GM18870 (cell line): ENCODE results near the gene HEXIM2.
A peak's percentile ranks its signal among the peaks of the same experiment; 100 is the strongest.

ENCODE experiments used
- ATAC-seq: cut with Tn5 transposase; IDR thresholded peaks from one replicate; pipeline ENCODE4 v1.9.1; 2021; ENCODE audit warnings: moderate library complexity; ENCODE audit not compliant: unreplicated experiment

The HEXIM2 gene

DNA sequence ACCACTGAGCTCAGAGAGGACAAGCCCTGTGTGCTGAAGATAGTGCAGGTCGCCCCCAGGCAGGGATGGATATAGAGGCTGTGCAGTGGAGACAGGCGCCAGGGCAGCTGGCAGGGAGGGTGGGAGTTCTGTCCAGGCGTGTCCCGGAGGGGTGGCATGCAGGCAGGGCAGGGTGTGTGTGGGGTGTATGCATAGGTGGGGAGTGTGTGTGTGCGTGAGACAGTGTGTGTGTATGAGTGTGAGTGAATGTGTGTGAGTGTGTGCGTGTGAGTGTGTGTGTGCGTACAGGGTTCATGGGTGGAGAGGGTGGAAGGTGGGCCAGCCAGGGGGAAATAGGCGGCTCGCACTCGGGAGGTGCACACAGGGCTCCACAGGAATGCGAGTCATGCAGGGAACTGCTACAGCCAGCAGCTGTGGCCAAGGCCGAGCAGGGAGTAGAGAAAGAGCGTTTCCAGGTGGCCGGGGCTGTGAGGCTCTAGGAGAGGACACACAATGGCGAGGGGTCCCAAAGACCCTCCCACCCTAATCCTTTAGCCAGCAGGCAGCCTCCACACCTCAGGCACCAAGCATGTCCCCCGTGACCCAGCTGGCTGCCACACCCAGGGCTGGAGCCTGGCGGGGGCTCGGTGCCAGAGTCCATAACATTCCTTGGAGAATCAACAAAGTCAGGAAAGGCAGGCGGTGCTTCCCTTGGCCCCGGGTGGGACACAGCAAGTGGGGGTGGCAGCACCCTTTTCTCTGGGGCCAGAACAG lies 34.0 kb upstream of the HEXIM2 start:
- no peak for ATAC-seq

DNA sequence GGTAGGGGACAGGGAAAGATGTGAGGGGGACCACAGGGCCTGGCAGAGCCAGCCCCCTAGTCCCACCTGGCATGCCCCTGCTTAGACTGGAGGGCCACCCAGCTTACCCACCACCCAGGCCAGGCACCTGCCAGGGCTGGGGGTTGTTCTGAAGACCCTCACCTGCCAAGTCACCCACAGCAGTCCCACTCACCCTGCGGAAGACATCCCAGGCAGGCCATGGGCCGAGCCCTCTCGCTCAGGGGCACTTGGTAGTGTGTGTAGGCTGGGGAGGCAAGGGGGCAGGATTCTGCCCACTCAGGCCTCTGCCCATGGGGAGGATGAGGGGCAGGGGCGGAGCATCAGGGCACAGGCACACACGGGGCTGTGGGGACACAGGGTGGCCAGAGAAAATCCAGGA lies 33.3 kb upstream of the HEXIM2 start:
- no peak for ATAC-seq

DNA sequence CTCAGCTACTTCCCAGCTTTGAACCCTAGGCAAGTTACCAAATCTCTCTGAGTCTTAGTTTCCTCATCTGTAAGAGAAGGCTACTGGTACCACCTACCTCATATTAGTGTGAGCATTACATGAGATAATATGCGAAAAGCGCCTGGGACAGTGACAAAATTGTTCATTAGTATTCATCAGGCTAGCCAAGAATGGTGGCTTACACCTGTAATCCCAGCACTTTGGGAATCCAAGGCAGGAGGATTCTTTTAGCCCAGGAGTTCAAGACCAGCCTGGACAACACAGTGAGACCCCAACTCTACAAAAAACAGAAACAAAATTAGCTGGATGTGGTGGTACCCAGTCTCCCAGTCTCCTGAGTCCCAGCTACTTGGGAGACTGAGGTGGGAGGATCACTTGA lies 32.7 kb upstream of the HEXIM2 start:
- ATAC-seq: no peak

DNA sequence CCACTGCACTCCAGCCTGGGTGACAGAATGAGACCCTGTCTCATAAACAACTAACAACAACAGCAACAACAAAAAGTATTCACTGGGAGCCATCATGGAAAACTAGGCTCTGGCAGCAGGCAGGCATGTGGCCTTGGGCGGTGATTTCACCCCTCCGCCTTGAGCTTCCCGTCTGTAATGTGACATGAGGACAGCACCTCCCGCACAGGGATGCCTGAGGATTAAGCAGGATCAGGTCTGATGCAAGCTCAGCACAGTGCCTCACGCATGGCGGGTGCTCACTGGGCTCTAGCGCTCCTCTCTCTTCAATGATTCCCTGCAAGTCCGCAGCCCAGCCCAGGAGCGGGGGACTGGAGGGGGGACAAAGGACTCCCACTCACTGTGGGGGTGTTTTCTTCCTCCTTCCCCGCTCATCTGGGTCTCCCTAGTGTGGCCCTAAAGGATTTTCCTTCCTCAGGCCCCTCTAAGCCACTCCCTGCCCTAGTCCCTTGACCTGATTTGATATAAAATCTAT lies 32.2 kb upstream of the HEXIM2 start:
- no peak for ATAC-seq

DNA sequence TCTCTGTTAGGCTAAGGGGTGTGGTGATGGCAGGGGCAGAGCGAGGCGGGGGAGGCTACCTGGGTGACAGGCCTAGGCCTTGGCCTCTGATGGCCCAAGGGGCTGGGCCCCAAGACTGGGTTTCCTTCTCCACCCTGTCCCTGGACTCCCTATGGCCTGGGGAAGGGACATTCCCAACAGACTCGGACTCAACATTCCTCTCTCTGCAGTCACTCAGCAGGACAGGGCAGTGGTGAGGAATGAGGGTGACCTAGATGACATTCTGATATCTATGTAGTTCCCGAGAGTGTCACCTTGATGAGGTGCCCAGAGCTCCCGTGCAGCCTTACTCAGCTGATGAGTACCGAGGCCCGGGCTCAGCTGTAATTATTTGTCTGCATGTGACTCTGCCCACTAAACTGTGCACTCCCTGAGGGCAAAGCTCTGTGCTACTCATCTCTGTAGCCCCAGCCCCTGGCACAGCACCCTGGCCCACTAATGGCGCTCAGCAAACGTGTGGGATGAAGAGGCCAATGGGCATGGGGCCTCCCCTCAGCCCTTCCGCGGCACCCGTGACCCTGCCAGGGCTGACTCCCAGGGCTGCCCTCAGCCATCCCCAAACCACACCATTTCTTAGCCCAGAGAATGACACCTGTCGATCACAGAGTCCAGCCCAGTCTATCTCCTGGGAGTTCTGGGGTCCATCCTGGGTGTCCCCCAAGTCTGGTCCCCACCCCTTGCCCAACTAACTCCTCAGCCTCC lies 31.6 kb upstream of the HEXIM2 start:
- no peak for ATAC-seq

GRCh38 chr17:45130681-45131615 lies 30.7 kb upstream of the HEXIM2 start:
- no peak for ATAC-seq

DNA sequence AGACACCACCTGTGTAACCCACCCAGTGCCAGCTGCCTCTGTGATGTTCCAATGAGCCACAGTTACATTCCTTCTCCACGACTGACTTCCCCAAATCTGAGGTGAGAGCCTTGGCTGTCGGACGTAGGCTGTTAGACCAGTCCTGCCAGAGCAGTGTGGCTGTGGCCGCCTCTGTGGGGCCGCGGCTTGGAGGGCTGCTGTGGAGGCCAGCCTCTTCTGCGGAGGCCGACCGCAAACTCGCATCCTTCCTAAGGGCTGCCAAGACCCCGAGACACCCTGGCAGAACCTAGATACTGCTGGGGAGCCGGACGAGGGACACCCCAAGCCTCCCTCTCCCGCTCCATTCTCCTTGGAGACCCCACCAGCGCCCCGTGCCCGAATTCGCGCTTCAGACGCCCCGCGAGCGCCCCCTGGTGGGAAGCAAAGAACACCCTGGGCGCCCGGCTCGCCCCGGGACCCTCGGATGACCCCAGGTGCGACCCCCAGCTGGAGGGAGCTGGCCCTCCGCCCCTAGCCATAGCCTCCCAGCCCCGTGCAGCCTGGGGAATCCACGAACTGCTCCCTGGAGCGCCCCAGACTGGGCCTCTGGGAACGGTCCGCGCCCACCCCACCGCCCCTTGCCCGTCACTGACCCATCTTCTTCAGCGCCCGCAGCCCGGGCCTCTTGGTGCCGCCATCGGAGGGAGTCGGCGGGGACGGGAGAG lies 29.9 kb upstream of the HEXIM2 start:
- ATAC-seq: no peak

DNA sequence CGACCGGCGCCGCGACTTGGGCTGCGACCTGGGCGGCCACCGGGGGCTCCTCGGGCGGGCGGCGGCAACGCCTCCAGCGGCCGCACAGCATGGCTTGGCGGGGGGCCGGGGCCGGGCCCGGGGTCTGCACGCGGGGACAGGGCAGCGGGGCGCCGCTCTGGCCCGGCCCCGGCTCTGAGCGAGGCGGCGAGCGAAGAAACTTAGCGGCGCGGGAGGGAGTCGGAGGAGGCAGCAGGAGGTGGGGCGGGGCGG lies 29.4 kb upstream of the HEXIM2 start, which contains the start of gene PLCD3:
TSS of gene PLCD3 (minus strand) at position 196 of the 252 bp plus-strand sequence. CDS start at position 91, 105 bp downstream.
- ATAC-seq: no peak

GRCh38 chr17:45132572-45133463 lies 28.9 kb upstream of the HEXIM2 start:
- ATAC-seq: no peak

DNA sequence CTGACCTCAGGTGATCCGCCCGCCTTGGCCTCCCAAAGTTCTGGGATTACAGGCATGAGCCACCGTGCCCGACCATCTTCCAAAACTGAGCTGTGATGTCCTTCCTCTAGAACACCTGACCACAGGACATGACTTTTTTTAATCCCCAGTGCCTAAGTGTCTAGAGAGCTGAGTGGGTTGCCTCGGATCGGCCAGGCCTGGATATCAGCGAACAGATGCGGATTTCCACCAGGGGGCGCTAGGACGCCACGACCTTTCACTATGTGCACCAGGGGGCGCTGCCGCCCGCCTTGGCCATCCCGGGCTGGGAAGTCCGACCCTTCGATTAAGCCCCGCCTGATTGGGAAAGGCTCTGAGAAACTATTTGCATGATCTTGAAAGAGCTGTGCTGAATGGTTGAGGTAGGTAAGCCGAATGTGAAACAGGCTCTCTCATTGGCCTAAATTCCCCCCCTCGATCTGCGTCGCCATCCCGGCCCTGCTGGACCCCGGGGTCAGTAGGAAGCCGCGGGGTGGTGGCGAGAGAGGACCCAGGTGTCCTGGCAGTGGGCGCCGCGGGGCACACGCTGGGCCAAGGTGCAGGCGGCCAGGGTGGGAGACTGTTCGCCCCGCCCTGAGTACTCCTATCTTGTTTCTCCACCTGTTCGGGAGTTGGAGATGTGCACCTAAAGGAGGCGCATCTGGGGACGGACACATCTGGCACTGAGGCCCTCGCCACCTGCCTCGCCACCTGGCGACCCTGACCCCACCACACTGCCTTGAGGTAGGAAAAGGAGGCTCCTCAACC lies 26.3 kb upstream of the HEXIM2 start, which contains the start of gene ACBD4:
TSS of gene ACBD4 (plus strand) at position 496 of the 786 bp plus-strand sequence. CDS start 458 bp downstream, outside the sequence.
- peak; percentile 88 for ATAC-seq

- ATAC-seq: no peak
These were observed 25.5 kb upstream of the HEXIM2 start for GRCh38 chr17:45135978-45136791.

DNA sequence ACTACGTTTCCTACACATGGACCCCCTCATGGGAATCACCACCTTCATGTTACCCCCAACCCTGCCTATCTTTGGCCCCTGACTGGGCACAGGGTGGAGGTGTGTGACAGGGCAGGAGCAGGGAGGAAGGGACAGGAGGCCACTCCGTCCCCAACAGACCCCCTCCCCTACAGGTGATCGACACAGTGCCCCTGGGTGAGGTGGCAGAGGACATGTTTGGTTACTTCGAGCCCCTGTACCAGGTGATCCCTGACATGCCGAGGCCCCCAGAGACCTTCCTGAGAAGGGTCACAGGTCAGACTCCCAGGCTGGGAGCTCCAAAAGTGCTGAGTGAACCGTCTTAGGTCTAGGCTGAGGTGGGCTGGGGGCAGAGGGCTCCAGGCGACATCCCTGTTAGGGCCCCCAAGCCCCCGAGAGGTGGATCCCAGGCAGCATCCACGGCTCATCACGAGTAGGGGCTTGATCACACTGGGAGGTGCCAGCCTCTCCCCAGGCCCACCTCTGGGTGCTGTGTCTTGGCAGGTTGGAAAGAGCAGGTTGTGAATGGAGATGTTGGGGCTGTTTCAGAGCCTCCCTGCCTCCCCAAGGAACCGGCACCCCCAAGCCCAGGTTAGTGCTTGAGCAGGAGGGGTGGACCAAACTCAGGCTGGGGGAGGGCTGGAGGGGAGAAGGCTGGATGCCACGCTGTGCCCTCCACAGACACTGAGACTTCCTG lies 24.7 kb upstream of the HEXIM2 start:
- no peak for ATAC-seq

DNA sequence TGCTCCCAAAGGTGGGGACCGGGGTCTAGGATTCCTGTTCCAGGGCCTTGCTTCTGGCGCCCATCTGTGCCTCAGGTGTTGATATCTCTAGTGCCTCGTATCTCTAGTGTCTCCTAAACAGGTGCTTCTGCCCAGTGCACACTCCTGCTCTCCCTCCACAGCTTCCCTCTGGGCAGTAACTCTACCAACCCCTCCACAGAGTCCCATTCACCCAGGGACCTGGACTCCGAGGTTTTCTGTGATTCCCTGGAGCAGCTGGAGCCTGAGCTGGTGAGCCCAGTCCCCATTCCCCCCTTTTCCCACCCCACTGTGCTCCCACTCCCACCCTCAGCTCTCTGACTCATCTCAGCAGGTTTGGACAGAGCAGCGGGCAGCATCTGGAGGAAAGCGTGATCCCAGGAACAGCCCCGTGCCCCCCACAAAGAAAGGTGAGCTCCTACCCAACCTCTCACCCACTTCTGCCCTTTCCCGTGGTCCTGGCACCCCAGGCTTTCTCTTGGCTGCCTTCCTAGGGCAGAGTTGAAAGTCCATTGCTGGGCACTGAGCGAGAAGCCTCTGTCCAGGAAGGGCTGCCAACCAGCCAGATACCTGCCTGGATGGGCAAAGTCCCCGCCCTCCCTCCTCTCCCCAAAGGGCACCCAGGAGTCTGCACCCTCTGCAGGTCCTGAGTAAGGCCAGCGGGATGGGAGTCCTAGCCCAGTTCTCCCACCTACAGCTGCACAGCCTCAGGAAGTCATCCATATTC lies 23.9 kb upstream of the HEXIM2 start:
- no peak for ATAC-seq

GRCh38 chr17:45138911-45139532 lies 22.7 kb upstream of the HEXIM2 start:
- no peak for ATAC-seq

DNA sequence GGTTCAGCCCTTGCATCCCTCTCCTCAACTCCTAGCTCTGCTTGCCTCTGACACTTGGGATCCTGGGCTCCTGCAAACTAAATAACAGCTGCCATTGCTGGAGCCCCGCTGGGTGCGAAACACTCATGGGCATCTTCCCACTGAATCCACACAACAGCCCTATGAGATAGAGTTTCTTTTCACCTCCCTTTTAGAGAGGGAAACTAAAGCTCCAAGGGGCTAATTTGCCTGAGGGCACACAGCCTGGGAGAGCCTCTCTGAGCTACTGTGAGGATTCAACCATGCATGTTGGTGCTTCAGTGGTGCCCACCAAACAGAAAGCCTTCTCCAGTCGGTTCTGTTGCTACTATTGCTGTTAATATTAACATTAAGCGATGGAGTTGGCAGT lies 22.1 kb upstream of the HEXIM2 start:
- no peak for ATAC-seq

DNA sequence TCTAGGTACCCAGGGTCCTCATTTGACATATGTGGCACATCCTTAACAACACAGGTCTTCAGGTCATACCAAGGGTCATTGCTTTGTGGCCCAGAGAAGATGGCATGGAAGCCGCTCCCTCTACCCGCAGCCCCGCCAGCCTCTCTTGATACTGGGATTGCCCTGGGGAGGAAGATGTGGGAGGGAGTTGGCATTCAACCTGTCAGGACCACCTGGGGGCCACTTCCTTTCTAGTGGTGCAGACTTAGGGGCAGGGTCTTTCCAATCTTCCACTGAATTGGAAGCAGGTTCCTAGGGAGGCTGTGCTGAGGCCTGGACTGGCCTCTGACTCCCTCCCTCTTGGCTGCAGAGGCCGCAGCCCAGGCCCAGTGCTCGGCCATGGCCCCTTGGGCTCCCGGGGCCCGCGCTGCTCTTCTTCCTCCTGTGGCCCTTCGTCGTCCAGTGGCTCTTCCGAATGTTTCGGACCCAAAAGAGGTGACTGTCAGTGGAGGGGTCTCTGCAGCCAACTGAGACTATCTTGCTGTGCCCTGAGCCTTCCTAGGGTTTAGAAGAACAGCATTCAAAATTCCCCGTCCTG lies 18.5 kb upstream of the HEXIM2 start:
- no peak for ATAC-seq
